T-helper 9 cell (primary cell): ENCODE measurements around the gene ATP2A2.

ENCODE experiments used
- DNase-seq: peaks from one replicate; pipeline ENCODE4 v3.0.0-alpha.2; 2020

The ATP2A2 gene

GRCh38 chr12:110262442-110263388 is 18.3 kb upstream of the ATP2A2 start:
- no peak for DNase-seq

- DNase-seq, result no peak
These were observed 14.6 kb upstream of the ATP2A2 start for GRCh38 chr12:110266381-110266960.

- no peak for DNase-seq
These were observed 13.9 kb upstream of the ATP2A2 start for GRCh38 chr12:110266980-110267620.

GRCh38 chr12:110269622-110270124 is 11.4 kb upstream of the ATP2A2 start:
- DNase-seq, result no peak

GRCh38 chr12:110270125-110270962 is 10.7 kb upstream of the ATP2A2 start:
- DNase-seq, result no peak

GRCh38 chr12:110271015-110271414 is 10.0 kb upstream of the ATP2A2 start:
- no peak for DNase-seq

- no peak for DNase-seq
These were observed 3.4 kb upstream of the ATP2A2 start for GRCh38 chr12:110277530-110278254.

GRCh38 chr12:110278255-110278536 is 2.9 kb upstream of the ATP2A2 start:
- DNase-seq, result no peak

GRCh38 chr12:110279566-110280375 is 1.3 kb upstream of the ATP2A2 start:
- DNase-seq, result no peak

GRCh38 chr12:110280392-110280778 is 662 bp upstream of the ATP2A2 start:
- DNase-seq, result peak; percentile 49

GRCh38 chr12:110281549-110282299 is 677 bp downstream of the ATP2A2 start:
- DNase-seq, result peak; percentile 23

GRCh38 chr12:110282300-110282860 is 1.3 kb downstream of the ATP2A2 start:
- DNase-seq, result no peak

- no peak for DNase-seq
These were observed 2.1 kb downstream of the ATP2A2 start for GRCh38 chr12:110282956-110283817.

- DNase-seq, result no peak
These were observed 3.5 kb downstream of the ATP2A2 start for GRCh38 chr12:110284597-110284996.

GRCh38 chr12:110286623-110287022 is 5.6 kb downstream of the ATP2A2 start:
- DNase-seq, result no peak

GRCh38 chr12:110287986-110288385 is 6.9 kb downstream of the ATP2A2 start:
- DNase-seq, result no peak

- DNase-seq, result no peak
These were observed 8.1 kb downstream of the ATP2A2 start for GRCh38 chr12:110289044-110289710.

GRCh38 chr12:110289711-110290078 is 8.6 kb downstream of the ATP2A2 start:
- DNase-seq, result no peak
